GM23338 (cell line): ENCODE results near the gene ASPHD1.

Experiments used
- EZH2 ChIP-seq: fragments of 200-600 bp; sonication (generic); IDR thresholded peaks from one replicate; pipeline ENCODE4 v1.8.0; 2017; ENCODE audit warnings: antibody characterized with exemption, mild to moderate bottlenecking, low read depth; ENCODE audit not compliant: unreplicated experiment
- JUNB ChIP-seq: IDR thresholded peaks from one replicate; pipeline ENCODE4 v1.6.1; 2016; ENCODE audit warnings: antibody characterized with exemption; ENCODE audit not compliant: unreplicated experiment
- NANOG ChIP-seq: IDR thresholded peaks from 2 replicates; pipeline ENCODE4 v1.6.1; 2016; ENCODE audit warnings: antibody characterized with exemption, borderline replicate concordance
- POLR2AphosphoS5 ChIP-seq: IDR thresholded peaks from 2 replicates; pipeline ENCODE4 v1.6.1; 2016; ENCODE audit warnings: antibody characterized with exemption, low read depth
- TF ChIP-seq, protein P1 (sequence below), 2 experiments: fragments of 200-600 bp in 1 of 2; sonication (generic) in 1 of 2; conservative IDR thresholded peaks; 2 replicates each; pipeline versions ENCODE4 v1.5.1 to v1.6.1; 2016 to 2017; ENCODE audit warnings: antibody characterized with exemption in 2 of 2, low read depth in 2 of 2, mild to moderate bottlenecking in 2 of 2, moderate library complexity in 1 of 2
- TF ChIP-seq, protein P2 (sequence below): IDR thresholded peaks from one replicate; pipeline ENCODE4 v1.6.1; 2018; ENCODE audit warnings: antibody characterized with exemption; ENCODE audit not compliant: unreplicated experiment
- TF ChIP-seq, protein P3 (sequence below): IDR thresholded peaks from 2 replicates; pipeline ENCODE4 v1.6.1; 2016; ENCODE audit warnings: antibody characterized with exemption
- TF ChIP-seq, protein P4 (sequence below): fragments of 250-450 bp; sonication (Bioruptor Pico); IDR thresholded peaks from 2 replicates; pipeline ENCODE4 v1.5.0; 2020; ENCODE audit warnings: mild to moderate bottlenecking, moderate library complexity

DNA sequence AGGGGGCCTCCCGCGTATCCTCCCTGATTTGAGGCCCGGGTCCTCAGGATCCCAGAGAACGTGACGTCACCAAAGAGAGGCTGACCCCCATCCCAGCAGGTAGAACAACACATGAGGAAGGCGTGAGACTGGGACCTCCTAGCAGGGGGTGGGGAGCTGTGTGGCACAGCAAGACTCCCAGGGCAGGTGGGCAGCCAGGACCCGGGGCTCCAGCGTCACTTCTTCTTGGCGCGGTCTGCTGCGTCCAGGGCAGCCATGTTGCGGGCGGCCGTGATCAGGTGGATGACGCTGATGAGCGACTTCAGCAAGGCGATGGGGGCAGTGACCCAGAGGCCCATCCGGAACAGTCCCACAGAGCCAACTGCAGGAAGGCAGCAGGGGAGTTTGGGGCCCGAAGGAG lies 41.3 kb upstream of the ASPHD1 start:
- TF ChIP-seq, protein P1, sequence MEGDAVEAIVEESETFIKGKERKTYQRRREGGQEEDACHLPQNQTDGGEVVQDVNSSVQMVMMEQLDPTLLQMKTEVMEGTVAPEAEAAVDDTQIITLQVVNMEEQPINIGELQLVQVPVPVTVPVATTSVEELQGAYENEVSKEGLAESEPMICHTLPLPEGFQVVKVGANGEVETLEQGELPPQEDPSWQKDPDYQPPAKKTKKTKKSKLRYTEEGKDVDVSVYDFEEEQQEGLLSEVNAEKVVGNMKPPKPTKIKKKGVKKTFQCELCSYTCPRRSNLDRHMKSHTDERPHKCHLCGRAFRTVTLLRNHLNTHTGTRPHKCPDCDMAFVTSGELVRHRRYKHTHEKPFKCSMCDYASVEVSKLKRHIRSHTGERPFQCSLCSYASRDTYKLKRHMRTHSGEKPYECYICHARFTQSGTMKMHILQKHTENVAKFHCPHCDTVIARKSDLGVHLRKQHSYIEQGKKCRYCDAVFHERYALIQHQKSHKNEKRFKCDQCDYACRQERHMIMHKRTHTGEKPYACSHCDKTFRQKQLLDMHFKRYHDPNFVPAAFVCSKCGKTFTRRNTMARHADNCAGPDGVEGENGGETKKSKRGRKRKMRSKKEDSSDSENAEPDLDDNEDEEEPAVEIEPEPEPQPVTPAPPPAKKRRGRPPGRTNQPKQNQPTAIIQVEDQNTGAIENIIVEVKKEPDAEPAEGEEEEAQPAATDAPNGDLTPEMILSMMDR (conservative IDR thresholded peaks at IDR 0.05; ENCODE audit: low read depth in 2 of 2) = no peak
- TF ChIP-seq, protein P2, sequence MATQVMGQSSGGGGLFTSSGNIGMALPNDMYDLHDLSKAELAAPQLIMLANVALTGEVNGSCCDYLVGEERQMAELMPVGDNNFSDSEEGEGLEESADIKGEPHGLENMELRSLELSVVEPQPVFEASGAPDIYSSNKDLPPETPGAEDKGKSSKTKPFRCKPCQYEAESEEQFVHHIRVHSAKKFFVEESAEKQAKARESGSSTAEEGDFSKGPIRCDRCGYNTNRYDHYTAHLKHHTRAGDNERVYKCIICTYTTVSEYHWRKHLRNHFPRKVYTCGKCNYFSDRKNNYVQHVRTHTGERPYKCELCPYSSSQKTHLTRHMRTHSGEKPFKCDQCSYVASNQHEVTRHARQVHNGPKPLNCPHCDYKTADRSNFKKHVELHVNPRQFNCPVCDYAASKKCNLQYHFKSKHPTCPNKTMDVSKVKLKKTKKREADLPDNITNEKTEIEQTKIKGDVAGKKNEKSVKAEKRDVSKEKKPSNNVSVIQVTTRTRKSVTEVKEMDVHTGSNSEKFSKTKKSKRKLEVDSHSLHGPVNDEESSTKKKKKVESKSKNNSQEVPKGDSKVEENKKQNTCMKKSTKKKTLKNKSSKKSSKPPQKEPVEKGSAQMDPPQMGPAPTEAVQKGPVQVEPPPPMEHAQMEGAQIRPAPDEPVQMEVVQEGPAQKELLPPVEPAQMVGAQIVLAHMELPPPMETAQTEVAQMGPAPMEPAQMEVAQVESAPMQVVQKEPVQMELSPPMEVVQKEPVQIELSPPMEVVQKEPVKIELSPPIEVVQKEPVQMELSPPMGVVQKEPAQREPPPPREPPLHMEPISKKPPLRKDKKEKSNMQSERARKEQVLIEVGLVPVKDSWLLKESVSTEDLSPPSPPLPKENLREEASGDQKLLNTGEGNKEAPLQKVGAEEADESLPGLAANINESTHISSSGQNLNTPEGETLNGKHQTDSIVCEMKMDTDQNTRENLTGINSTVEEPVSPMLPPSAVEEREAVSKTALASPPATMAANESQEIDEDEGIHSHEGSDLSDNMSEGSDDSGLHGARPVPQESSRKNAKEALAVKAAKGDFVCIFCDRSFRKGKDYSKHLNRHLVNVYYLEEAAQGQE = no peak
- TF ChIP-seq EZH2 = no peak
- no peak for TF ChIP-seq JUNB
- no peak for TF ChIP-seq POLR2AphosphoS5
- TF ChIP-seq, protein P3, sequence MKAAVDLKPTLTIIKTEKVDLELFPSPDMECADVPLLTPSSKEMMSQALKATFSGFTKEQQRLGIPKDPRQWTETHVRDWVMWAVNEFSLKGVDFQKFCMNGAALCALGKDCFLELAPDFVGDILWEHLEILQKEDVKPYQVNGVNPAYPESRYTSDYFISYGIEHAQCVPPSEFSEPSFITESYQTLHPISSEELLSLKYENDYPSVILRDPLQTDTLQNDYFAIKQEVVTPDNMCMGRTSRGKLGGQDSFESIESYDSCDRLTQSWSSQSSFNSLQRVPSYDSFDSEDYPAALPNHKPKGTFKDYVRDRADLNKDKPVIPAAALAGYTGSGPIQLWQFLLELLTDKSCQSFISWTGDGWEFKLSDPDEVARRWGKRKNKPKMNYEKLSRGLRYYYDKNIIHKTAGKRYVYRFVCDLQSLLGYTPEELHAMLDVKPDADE = no peak
- no peak for TF ChIP-seq NANOG
- TF ChIP-seq, protein P4, sequence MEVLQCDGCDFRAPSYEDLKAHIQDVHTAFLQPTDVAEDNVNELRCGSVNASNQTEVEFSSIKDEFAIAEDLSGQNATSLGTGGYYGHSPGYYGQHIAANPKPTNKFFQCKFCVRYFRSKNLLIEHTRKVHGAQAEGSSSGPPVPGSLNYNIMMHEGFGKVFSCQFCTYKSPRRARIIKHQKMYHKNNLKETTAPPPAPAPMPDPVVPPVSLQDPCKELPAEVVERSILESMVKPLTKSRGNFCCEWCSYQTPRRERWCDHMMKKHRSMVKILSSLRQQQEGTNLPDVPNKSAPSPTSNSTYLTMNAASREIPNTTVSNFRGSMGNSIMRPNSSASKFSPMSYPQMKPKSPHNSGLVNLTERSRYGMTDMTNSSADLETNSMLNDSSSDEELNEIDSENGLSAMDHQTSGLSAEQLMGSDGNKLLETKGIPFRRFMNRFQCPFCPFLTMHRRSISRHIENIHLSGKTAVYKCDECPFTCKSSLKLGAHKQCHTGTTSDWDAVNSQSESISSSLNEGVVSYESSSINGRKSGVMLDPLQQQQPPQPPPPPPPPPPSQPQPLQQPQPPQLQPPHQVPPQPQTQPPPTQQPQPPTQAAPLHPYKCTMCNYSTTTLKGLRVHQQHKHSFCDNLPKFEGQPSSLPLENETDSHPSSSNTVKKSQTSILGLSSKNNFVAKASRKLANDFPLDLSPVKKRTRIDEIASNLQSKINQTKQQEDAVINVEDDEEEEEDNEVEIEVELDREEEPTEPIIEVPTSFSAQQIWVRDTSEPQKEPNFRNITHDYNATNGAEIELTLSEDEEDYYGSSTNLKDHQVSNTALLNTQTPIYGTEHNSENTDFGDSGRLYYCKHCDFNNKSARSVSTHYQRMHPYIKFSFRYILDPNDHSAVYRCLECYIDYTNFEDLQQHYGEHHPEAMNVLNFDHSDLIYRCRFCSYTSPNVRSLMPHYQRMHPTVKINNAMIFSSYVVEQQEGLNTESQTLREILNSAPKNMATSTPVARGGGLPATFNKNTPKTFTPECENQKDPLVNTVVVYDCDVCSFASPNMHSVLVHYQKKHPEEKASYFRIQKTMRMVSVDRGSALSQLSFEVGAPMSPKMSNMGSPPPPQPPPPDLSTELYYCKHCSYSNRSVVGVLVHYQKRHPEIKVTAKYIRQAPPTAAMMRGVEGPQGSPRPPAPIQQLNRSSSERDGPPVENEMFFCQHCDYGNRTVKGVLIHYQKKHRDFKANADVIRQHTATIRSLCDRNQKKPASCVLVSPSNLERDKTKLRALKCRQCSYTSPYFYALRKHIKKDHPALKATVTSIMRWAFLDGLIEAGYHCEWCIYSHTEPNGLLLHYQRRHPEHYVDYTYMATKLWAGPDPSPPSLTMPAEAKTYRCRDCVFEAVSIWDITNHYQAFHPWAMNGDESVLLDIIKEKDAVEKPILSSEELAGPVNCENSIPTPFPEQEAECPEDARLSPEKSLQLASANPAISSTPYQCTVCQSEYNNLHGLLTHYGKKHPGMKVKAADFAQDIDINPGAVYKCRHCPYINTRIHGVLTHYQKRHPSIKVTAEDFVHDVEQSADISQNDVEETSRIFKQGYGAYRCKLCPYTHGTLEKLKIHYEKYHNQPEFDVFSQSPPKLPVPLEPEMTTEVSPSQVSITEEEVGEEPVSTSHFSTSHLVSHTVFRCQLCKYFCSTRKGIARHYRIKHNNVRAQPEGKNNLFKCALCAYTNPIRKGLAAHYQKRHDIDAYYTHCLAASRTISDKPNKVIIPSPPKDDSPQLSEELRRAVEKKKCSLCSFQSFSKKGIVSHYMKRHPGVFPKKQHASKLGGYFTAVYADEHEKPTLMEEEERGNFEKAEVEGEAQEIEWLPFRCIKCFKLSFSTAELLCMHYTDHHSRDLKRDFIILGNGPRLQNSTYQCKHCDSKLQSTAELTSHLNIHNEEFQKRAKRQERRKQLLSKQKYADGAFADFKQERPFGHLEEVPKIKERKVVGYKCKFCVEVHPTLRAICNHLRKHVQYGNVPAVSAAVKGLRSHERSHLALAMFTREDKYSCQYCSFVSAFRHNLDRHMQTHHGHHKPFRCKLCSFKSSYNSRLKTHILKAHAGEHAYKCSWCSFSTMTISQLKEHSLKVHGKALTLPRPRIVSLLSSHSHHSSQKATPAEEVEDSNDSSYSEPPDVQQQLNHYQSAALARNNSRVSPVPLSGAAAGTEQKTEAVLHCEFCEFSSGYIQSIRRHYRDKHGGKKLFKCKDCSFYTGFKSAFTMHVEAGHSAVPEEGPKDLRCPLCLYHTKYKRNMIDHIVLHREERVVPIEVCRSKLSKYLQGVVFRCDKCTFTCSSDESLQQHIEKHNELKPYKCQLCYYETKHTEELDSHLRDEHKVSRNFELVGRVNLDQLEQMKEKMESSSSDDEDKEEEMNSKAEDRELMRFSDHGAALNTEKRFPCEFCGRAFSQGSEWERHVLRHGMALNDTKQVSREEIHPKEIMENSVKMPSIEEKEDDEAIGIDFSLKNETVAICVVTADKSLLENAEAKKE (CRISPR knock-in tag) = no peak
